ENCODE data around the gene PGM3. TPM values are rescaled to one million over a fixed set of nuclear protein-coding genes. Genes with fewer than 3 reads are reported as not detected.

The PGM3 gene
- total RNA-seq, 1 experiment from 2014 or later, result 117 TPM

DNA sequence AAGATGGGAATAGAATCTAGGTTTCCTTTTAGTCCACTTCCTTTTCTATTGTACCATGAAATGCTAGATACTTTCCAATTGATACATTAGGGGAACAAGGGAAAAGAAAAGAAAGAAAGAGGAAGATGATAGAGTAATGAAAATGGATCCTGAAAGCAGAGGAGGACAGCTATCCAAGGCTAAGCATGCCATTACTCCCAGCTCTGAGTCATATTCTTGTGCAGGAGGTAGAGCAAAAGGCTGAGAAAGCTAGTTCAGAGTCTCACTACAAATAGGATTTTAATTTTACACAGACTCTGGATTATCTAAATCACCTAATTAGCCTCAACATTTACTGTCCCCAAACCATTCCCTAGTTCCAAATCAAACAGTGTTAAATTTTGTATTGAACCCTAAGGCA is 23.7 kb upstream of the PGM3 start:
- Mint-ChIP-seq H3K4me1 (ENCODE audit: insufficient read depth, unreplicated experiment) (no peaks in the 10 kb centered on the region), H3K4me3 (ENCODE audit: unreplicated experiment) (no peak overlapping the region), H3K27me3 (ENCODE audit: insufficient read depth, unreplicated experiment) (no peaks in the 10 kb centered on the region), H3K9me3 (ENCODE audit: unreplicated experiment) (no peaks in the 10 kb centered on the region), H3K36me3 (ENCODE audit: insufficient read depth, unreplicated experiment) (peaks cover 6% of the 10 kb centered on the region), H3K27ac (ENCODE audit: low read depth, unreplicated experiment) (peak overlapping the region; percentile 24)
- CTCF ChIA-PET, result interaction anchor here (0.5 to 12.8 kb wide), 14 partner anchors 10 to 945 kb away, joined by 3 to 397 read pairs (median 5); partner anchors contain the start of genes DOP1A, PRSS35 and UBE3D
- intact Hi-C loops (cut with micrococcal nuclease), result loop anchor here (10.0 kb wide), 1 partner anchor 962 kb away; no protein-coding TSS in a partner anchor
- POLR2A ChIA-PET, result interaction anchor here (0.6 to 3.5 kb wide), 2 partner anchors 149 to 280 kb away, joined by 3 to 50 read pairs; partner anchors contain the start of genes DOP1A and UBE3D
- BruUV-seq (replicated peaks), result no TSS peak
- DNase-seq (ENCODE audit: unreplicated experiment), result no peak
- TF ChIP-seq, protein P1, sequence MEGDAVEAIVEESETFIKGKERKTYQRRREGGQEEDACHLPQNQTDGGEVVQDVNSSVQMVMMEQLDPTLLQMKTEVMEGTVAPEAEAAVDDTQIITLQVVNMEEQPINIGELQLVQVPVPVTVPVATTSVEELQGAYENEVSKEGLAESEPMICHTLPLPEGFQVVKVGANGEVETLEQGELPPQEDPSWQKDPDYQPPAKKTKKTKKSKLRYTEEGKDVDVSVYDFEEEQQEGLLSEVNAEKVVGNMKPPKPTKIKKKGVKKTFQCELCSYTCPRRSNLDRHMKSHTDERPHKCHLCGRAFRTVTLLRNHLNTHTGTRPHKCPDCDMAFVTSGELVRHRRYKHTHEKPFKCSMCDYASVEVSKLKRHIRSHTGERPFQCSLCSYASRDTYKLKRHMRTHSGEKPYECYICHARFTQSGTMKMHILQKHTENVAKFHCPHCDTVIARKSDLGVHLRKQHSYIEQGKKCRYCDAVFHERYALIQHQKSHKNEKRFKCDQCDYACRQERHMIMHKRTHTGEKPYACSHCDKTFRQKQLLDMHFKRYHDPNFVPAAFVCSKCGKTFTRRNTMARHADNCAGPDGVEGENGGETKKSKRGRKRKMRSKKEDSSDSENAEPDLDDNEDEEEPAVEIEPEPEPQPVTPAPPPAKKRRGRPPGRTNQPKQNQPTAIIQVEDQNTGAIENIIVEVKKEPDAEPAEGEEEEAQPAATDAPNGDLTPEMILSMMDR (IDR thresholded peaks at IDR 0.05; ENCODE audit: unreplicated experiment), result no peak

DNA sequence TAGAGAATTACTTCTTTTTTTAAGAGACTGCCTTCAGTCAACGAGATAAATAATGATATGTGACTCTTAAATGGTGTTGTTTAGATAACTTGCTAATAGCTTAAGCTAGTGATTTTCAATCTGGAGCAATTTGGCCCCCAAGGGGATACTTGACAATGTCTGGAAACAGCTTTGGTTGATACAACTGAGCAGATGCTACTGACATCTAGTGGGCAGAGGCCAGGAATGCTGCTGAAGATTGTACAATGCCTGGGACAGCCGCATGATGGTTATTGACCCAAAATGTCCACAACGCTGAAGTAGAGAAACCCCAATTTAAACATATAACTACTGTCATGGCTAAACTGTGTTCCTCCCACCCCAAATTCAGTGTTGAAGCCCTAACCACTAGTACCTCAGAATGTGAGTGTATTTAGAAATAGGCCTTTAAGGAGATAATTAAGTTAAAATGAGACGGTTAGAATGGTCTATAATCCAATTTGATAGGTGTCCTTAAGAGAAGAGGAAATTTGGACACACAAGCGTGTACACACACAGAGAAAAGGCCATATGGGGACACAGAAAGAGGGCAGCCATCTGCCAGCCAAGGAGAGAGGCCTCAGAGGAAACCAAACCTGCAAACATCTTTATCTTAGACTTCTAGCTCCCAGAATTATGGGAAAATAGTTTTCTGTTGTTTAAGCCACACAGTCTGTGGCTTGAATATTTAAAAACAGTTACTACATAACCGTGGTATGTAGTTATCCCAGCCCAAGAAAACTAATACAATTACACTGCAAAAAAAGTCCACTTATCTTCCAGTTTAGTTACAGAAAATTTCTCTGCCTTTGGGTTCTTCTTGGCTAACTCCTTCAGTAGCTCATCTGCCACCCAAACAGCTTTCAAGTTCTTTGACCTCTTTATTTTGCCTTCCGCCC is 22.3 kb upstream of the PGM3 start:
- CTCF ChIA-PET, result interaction anchor here (0.5 to 12.8 kb wide), 42 partner anchors 8 to 1187 kb away, joined by 3 to 397 read pairs (median 4); partner anchors contain the start of genes DOP1A, MRAP2, PRSS35 and UBE3D
- TF ChIP-seq, protein P1 (IDR thresholded peaks at IDR 0.05; ENCODE audit: unreplicated experiment), result peak; percentile 71
- Mint-ChIP-seq H3K4me1 (ENCODE audit: insufficient read depth, unreplicated experiment) (no peaks in the 10 kb centered on the region), H3K36me3 (ENCODE audit: insufficient read depth, unreplicated experiment) (peaks cover 6% of the 10 kb centered on the region), H3K4me3 (ENCODE audit: unreplicated experiment) (no peak overlapping the region), H3K27ac (ENCODE audit: low read depth, unreplicated experiment) (no peak overlapping the region), H3K27me3 (ENCODE audit: insufficient read depth, unreplicated experiment) (no peaks in the 10 kb centered on the region), H3K9me3 (ENCODE audit: unreplicated experiment) (no peaks in the 10 kb centered on the region)
- BruUV-seq (replicated peaks), result no TSS peak
- intact Hi-C loops (cut with micrococcal nuclease), result loop anchor here (1.0 to 10.0 kb wide), 3 partner anchors 32 to 961 kb away; partner anchors contain the start of gene DOP1A
- peak; percentile 77 for DNase-seq (ENCODE audit: unreplicated experiment)
- POLR2A ChIA-PET, result interaction anchor here (0.6 to 3.5 kb wide), 7 partner anchors 8 to 967 kb away, joined by 3 to 50 read pairs (median 5); partner anchors contain the start of genes DOP1A, PGM3, RWDD2A and UBE3D

DNA sequence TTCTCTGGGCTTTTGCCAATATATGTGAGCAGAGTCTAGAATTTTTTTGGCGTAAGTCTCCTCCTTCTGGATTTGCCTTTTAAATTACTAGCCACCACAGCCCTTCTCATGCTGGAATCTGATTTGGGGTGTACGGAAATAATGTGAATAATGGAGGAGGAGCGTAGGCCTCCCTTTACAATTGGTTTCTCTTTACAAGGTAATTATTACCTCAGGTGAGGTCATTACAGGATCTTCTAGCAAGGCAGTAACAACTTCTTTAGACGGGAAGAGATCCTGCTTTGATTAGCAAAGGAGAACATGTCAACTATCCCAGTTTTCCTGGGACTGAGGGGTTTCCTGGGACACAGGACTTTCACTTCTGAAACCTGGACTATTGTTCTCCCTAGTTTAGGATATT is 9.0 kb upstream of the PGM3 start:
- H3K4me1 Mint-ChIP-seq (ENCODE audit: insufficient read depth, unreplicated experiment), result peaks cover 8% of the 10 kb centered on the region
- H3K36me3 Mint-ChIP-seq (ENCODE audit: insufficient read depth, unreplicated experiment), result peaks cover 8% of the 10 kb centered on the region
- H3K9me3 Mint-ChIP-seq (ENCODE audit: unreplicated experiment), result no peaks in the 10 kb centered on the region
- no peaks in the 10 kb centered on the region for H3K27me3 Mint-ChIP-seq (ENCODE audit: insufficient read depth, unreplicated experiment)
- ChIA-PET CTCF (interaction anchor here (0.6 to 5.0 kb wide), 4 partner anchors 12 to 310 kb away, joined by 3 to 47 read pairs (median 4); no protein-coding TSS in a partner anchor), POLR2A (no interaction called here)
- no peak overlapping the region for H3K27ac Mint-ChIP-seq (ENCODE audit: low read depth, unreplicated experiment)
- DNase-seq (ENCODE audit: unreplicated experiment), result no peak
- TF ChIP-seq, protein P1 (IDR thresholded peaks at IDR 0.05; ENCODE audit: unreplicated experiment), result no peak
- BruUV-seq (replicated peaks), result no TSS peak
- no peak overlapping the region for H3K4me3 Mint-ChIP-seq (ENCODE audit: unreplicated experiment)
- intact Hi-C loops (cut with micrococcal nuclease), result no loop called here

DNA sequence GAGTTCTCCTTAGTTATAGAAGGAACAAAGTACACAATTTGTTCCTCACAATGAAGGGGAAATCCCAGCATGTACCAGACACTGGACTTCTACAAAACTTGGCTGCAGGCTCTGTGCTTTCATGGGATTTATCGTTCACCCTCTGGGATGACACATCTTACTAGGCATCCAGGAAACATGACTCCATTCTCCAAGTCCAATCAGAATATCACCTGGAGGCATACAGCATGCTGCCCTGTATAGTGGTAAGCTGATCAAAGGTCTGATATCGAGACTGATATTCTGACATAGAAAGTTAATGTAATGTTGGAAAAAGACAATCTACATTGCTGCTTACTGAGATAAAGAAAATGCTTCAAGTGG is 6.8 kb upstream of the PGM3 start:
- ChIA-PET POLR2A (interaction anchor here (1.1 to 1.3 kb wide), 2 partner anchors 16 to 132 kb away, joined by 4 to 6 read pairs; partner anchors contain the start of gene DOP1A), CTCF (interaction anchor here (0.9 to 8.1 kb wide), 3 partner anchors 16 to 219 kb away, joined by 3 to 68 read pairs (median 47); partner anchors contain the start of genes DOP1A and UBE3D)
- Mint-ChIP-seq H3K4me3 (ENCODE audit: unreplicated experiment) (no peak overlapping the region), H3K9me3 (ENCODE audit: unreplicated experiment) (no peaks in the 10 kb centered on the region), H3K36me3 (ENCODE audit: insufficient read depth, unreplicated experiment) (peaks cover 16% of the 10 kb centered on the region), H3K27ac (ENCODE audit: low read depth, unreplicated experiment) (peak overlapping the region; percentile 3), H3K4me1 (ENCODE audit: insufficient read depth, unreplicated experiment) (peaks cover 8% of the 10 kb centered on the region), H3K27me3 (ENCODE audit: insufficient read depth, unreplicated experiment) (no peaks in the 10 kb centered on the region)
- intact Hi-C loops (cut with micrococcal nuclease), result no loop called here
- peak; percentile 72 for DNase-seq (ENCODE audit: unreplicated experiment)
- BruUV-seq (replicated peaks), result no TSS peak
- TF ChIP-seq, protein P1 (IDR thresholded peaks at IDR 0.05; ENCODE audit: unreplicated experiment), result no peak
